COLO668 (cell line): ENCODE measurements around the gene LIPE.
"Not testable (repeated sequence)": the region's sequence is repeated elsewhere in the genome, so short reads cannot be mapped to it uniquely, and the experiment has no call there.

Experiments
- DNase-seq: peaks from one replicate; lab custom pipeline; 2025; ENCODE audit not compliant: unreplicated experiment; lab: John Stamatoyannopoulos, UW

LIPE gene, protein sequence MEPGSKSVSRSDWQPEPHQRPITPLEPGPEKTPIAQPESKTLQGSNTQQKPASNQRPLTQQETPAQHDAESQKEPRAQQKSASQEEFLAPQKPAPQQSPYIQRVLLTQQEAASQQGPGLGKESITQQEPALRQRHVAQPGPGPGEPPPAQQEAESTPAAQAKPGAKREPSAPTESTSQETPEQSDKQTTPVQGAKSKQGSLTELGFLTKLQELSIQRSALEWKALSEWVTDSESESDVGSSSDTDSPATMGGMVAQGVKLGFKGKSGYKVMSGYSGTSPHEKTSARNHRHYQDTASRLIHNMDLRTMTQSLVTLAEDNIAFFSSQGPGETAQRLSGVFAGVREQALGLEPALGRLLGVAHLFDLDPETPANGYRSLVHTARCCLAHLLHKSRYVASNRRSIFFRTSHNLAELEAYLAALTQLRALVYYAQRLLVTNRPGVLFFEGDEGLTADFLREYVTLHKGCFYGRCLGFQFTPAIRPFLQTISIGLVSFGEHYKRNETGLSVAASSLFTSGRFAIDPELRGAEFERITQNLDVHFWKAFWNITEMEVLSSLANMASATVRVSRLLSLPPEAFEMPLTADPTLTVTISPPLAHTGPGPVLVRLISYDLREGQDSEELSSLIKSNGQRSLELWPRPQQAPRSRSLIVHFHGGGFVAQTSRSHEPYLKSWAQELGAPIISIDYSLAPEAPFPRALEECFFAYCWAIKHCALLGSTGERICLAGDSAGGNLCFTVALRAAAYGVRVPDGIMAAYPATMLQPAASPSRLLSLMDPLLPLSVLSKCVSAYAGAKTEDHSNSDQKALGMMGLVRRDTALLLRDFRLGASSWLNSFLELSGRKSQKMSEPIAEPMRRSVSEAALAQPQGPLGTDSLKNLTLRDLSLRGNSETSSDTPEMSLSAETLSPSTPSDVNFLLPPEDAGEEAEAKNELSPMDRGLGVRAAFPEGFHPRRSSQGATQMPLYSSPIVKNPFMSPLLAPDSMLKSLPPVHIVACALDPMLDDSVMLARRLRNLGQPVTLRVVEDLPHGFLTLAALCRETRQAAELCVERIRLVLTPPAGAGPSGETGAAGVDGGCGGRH

GRCh38 chr19:42427313-42427712 is at the start of gene LIPE:
Gene LIPE (minus strand): TSS chr19:42427388. CDS start chr19:42427149, 239 bp downstream.
- no peak for DNase-seq

DNA sequence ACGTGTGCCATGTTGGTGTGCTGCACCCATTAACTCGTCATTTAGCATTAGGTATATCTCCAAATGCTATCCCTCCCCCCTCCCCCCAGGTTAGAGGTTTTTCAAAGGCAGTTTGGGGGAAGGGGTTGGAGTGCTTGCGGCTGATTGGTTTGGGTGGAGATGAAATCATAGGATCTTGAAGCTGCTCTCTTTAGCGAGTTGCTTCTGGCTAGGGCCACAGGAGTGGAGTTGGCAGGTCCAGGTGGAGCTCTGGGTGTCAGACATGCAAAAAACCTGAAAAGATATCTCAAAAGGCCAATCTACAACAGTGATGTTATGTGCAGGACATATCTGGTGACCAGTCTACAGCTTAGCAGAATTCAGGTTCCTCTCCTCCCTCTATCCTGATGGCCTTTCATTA is 48.2 kb upstream of the LIPE start:
- DNase-seq: no peak

DNA sequence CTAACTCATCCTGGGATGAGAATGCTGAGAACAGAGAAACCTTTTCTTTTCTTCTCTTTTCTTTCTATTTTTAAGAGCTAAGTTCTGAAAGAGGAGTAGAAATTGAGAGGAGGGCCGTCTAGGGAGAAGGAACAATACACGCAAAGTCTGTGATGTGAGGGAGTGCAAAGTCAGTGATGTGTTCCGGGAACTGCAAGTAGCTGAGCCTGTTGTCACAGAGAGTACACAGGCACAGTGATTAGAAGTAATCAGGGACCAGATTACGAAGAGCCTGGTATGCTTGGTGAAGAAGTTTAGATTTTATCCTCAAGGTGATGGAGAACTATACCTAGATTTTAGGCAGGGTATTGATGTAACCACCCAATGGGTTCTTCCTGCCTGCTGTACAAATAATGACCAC is 47.6 kb upstream of the LIPE start:
- DNase-seq: no peak

GRCh38 chr19:42473686-42474085 is 46.5 kb upstream of the LIPE start:
- DNase-seq: no peak

GRCh38 chr19:42472402-42473147 is 45.4 kb upstream of the LIPE start:
- no peak for DNase-seq

- DNase-seq: no peak
These were observed 44.5 kb upstream of the LIPE start for GRCh38 chr19:42471554-42472249.

DNA sequence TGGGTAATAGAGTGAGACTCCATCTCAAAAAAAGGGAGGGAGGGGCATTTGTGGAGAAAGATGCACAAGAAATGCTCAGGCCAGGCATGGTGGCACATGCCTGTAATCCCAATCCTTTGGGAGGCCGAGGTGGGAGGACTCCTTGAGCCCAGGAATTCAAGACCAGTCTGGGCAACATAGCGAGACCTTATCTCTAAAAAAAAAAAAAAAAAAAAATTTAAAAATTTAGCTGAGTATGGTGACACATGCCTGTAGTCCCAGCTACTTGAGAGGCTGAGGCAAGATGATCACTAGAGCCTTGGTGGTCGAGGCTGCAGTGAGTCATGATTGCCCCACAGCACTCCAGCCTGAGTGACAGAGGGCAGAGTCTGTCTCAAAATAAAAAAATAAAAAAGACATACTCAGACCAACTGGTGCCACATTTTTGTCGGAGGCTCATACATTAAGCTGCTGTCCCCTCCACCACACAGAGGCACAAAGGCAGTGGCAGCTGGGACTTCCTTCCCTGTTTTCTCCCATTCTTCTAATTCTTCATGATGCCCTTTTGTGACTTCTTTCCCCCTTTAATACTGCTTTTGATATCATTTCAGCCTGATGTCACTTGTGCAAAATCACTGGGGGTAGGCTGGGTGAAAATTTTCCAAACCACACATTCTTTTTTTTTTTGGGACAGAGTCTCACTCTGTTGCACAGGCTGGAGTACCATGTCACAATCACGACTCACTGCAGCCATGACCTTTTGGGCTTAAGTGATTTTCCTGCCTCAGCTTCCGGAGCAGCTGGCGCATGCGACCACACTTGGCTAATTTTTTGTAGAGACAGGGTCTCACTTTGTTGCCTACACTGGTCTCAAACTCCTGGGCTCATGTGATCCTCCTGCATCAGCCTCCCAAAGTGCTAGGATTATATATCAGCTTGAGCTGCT is 42.4 kb upstream of the LIPE start:
- no peak for DNase-seq

DNA sequence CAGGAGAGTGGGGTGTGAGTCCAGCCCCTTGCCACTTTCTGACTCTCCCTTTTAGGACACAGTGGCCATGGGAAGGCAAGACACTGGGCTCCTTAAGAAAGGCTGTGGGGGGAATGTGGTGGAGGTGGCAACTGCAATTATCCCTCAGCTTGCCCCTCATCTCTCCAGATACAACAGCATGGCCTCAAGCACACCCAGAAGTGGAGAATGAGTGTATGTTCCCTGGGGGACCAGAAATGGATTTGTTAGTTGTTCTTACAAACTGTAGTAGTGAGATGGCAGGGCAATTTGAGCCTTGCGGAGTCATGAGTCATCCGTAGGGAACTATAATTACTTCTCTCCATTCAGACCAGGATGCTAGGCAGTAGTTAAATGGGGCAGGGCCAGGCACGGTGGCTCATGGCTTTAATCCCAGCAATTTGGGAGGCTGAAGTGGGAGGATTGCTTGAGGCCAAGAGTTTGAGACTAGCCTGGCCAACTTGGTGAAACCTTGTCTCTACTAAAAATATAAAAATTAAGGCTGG is 41.1 kb upstream of the LIPE start:
- DNase-seq: no peak

GRCh38 chr19:42467183-42467760 is 40.1 kb upstream of the LIPE start:
- DNase-seq: no peak

DNA sequence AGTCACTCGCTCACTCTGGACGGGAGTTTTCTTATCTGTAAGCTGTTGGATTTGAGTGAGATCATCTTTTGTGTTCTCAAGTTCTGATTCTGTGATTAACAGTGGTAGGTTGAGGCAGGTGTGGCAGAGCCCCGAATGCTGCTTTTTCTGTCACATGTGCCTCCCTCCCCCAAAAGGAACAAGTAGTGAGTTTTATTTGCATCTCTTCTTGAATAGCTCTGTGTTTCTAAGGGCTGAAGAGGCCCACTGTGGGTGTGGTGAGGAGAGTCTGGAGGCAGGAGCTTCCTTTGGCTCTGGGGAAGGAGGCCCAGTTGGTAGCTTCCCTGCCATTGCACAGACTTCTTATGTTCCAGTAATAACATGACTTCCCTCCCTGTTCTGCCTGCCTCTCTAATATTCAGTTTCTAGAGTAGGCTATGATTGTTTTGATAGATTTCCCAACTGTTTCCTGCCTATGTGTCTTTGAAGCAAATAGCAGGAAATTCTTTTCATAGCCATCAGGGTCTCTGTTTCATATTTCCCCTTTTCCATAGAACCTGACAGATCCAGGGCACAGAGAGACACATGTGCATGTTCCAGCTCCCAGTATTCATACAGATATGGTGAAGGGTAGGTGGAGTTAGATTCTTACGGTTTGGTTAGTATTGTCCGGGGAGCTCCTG is 39.5 kb upstream of the LIPE start:
- no peak for DNase-seq

- DNase-seq: no peak
These were observed 38.7 kb upstream of the LIPE start for GRCh38 chr19:42465827-42466280.

DNA sequence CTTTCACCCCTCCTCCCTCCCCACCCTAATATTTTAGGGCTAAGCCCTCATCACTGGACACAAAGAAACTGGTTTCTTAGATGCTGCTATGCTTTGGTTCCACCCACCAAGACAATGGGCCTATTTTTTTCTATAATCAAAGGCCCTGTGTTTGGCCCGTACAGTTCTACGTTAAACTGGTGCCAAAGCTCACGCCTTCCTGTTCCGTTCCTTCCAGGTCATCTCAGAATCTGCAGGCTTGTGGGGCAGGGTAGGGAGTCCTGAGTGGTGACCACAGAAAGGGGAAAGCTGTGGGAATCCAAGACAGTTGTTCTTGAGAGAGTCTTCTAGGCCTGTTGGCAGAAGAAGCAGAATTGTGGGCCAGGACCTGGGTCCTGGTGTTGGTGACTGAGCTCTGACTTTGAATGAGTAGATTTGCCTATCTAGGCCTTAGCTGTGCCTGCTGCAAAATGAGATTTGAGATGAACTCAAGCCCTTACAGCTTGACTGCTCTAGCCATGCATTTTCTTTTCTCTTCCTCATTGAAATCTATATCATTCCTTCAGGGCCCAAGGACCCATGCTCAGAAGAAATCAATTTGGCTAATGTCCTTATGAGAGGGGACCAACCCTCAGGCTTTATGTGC is 34.6 kb upstream of the LIPE start:
- no peak for DNase-seq

- DNase-seq: not testable (repeated sequence)
These were observed 34.0 kb upstream of the LIPE start for GRCh38 chr19:42461231-42461630.

DNA sequence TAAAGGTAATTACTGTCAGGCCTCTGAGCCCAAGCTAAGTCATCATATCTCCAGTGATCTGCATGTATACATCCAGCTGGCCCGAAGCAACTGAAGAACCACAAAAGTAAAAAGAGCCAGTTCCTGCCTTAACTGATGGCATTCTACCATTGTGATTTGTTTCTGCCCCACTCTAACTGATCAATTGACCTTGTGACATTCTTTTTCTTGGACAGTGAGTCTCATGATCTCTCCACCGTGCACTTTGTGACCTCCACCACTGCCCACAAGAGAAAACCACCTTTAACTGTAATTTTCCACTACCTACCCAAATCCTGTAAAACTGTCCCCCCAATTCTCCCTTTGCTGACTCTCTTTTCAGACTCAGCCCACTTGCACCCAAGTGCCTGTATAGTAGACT is 32.7 kb upstream of the LIPE start:
- no peak for DNase-seq

- no peak for DNase-seq
These were observed 28.5 kb upstream of the LIPE start for GRCh38 chr19:42455621-42456081.

GRCh38 chr19:42455086-42455485 is 27.9 kb upstream of the LIPE start:
- no peak for DNase-seq

GRCh38 chr19:42452590-42452989 is 25.4 kb upstream of the LIPE start:
- DNase-seq: no peak
